ENCODE results near the gene MSANTD2. TPM values are rescaled to one million over a fixed set of nuclear protein-coding genes. Genes with fewer than 3 reads are reported as not detected.

The MSANTD2 gene
- total RNA-seq, 1 donor from 2014 or later = 22.8 TPM

DNA sequence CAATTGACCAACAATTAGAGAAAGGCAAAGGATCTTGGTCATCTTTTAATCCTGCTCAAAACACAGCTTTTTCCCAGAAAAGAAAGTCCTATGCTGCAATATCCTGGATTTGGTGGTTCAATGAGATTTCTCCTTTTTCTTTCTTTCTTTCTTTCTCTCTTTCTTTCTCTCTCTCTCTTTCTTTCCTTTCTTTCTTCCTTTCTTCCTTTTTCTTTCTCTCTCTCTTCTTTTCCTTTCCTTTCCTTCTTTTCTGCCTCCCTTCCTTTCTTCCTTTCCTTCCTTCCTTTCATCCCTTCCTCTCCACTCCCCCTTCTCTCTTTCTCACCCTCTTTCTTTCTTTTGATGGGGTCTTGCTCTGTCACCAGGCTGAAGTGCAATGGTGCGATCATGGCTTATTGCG, 31.7 kb upstream of the MSANTD2 start:
- Mint-ChIP-seq H3K9me3 (ENCODE audit: unreplicated experiment) (peaks cover 1% of the 10 kb centered on the region), H3K4me1 (ENCODE audit: low read depth, unreplicated experiment) (no peaks in the 10 kb centered on the region), H3K4me3 (ENCODE audit: unreplicated experiment) (no peak overlapping the region), H3K27me3 (ENCODE audit: unreplicated experiment) (no peaks in the 10 kb centered on the region), H3K36me3 (ENCODE audit: unreplicated experiment) (no peaks in the 10 kb centered on the region), H3K27ac (ENCODE audit: unreplicated experiment) (no peak overlapping the region)
- DNase-seq = no peak
- TF ChIP-seq, protein P1, sequence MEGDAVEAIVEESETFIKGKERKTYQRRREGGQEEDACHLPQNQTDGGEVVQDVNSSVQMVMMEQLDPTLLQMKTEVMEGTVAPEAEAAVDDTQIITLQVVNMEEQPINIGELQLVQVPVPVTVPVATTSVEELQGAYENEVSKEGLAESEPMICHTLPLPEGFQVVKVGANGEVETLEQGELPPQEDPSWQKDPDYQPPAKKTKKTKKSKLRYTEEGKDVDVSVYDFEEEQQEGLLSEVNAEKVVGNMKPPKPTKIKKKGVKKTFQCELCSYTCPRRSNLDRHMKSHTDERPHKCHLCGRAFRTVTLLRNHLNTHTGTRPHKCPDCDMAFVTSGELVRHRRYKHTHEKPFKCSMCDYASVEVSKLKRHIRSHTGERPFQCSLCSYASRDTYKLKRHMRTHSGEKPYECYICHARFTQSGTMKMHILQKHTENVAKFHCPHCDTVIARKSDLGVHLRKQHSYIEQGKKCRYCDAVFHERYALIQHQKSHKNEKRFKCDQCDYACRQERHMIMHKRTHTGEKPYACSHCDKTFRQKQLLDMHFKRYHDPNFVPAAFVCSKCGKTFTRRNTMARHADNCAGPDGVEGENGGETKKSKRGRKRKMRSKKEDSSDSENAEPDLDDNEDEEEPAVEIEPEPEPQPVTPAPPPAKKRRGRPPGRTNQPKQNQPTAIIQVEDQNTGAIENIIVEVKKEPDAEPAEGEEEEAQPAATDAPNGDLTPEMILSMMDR (IDR thresholded peaks at IDR 0.05; ENCODE audit: partially characterized antibody, unreplicated experiment) = no peak

DNA sequence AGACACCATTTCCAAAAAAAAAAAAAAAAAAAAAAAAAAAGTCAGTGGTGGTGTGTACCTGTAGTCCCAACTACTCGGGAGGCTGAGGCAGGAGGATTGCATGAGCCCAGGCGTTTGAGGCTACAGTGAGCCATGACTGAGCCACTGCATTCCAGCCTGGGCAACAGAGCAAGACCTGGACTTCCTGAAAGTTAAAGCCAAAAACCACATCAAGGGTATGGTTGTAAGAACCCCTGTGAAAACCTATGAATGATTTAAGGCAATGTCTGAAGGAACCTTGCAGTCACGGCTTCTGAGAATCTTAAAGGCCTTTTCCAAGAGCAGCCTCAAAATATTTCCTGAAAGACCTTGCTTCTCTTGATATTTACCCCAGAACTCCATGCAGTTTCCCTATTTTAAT, 30.5 kb upstream of the MSANTD2 start:
- Mint-ChIP-seq H3K27ac (ENCODE audit: unreplicated experiment) (no peak overlapping the region), H3K9me3 (ENCODE audit: unreplicated experiment) (peaks cover 1% of the 10 kb centered on the region), H3K4me3 (ENCODE audit: unreplicated experiment) (no peak overlapping the region), H3K36me3 (ENCODE audit: unreplicated experiment) (no peaks in the 10 kb centered on the region), H3K27me3 (ENCODE audit: unreplicated experiment) (no peaks in the 10 kb centered on the region), H3K4me1 (ENCODE audit: low read depth, unreplicated experiment) (no peaks in the 10 kb centered on the region)
- TF ChIP-seq, protein P1 (IDR thresholded peaks at IDR 0.05; ENCODE audit: partially characterized antibody, unreplicated experiment) = no peak
- no peak for DNase-seq

DNA sequence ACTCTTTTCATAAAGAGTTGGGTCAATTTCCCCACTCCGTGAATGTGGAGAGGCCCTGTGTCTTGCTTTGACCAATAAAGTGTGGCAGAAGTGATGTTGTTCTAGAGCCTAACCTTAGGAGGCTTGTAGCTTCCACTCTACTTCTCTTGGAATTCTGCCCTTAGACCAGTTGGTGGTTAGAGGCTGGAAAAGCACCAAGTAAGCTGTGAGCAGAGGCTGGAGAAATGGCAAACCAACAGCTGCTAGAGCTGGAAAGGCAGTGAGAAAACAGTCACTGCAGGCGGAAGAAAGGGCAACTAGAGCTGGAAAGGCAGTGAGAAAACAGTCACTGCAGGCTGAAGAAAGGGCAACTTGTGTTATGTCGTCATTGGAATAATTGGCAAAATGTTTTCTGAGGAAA, 29.8 kb upstream of the MSANTD2 start:
- DNase-seq = no peak
- H3K4me1 Mint-ChIP-seq (ENCODE audit: low read depth, unreplicated experiment) = no peaks in the 10 kb centered on the region
- H3K36me3 Mint-ChIP-seq (ENCODE audit: unreplicated experiment) = no peaks in the 10 kb centered on the region
- no peak overlapping the region for H3K27ac Mint-ChIP-seq (ENCODE audit: unreplicated experiment)
- peaks cover 1% of the 10 kb centered on the region for H3K9me3 Mint-ChIP-seq (ENCODE audit: unreplicated experiment)
- no peak overlapping the region for H3K4me3 Mint-ChIP-seq (ENCODE audit: unreplicated experiment)
- TF ChIP-seq, protein P1 (IDR thresholded peaks at IDR 0.05; ENCODE audit: partially characterized antibody, unreplicated experiment) = no peak
- no peaks in the 10 kb centered on the region for H3K27me3 Mint-ChIP-seq (ENCODE audit: unreplicated experiment)

DNA sequence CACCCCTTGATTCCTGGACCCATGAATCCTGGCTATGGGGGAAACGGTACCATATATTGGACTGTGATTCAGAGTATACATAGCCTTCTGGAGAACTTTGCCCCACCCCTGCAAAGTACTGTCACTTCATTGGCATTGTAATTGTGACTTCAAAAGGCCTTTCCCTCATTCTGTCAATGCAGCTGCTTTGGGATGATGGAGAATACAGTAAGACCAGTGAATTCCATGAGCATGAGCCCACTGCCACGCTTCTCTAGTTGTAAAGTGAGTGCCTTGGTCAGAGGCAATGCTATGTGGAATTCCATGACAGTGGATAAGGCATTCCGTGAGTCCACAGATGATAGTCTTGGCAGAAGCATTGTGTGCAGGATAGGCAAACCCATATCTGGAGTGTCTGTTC, 25.7 kb upstream of the MSANTD2 start:
- TF ChIP-seq, protein P1 (IDR thresholded peaks at IDR 0.05; ENCODE audit: partially characterized antibody, unreplicated experiment) = no peak
- H3K4me3 Mint-ChIP-seq (ENCODE audit: unreplicated experiment) = no peak overlapping the region
- peaks cover 2% of the 10 kb centered on the region for H3K9me3 Mint-ChIP-seq (ENCODE audit: unreplicated experiment)
- no peaks in the 10 kb centered on the region for H3K36me3 Mint-ChIP-seq (ENCODE audit: unreplicated experiment)
- no peak overlapping the region for H3K27ac Mint-ChIP-seq (ENCODE audit: unreplicated experiment)
- H3K4me1 Mint-ChIP-seq (ENCODE audit: low read depth, unreplicated experiment) = no peaks in the 10 kb centered on the region
- no peaks in the 10 kb centered on the region for H3K27me3 Mint-ChIP-seq (ENCODE audit: unreplicated experiment)
- no peak for DNase-seq

DNA sequence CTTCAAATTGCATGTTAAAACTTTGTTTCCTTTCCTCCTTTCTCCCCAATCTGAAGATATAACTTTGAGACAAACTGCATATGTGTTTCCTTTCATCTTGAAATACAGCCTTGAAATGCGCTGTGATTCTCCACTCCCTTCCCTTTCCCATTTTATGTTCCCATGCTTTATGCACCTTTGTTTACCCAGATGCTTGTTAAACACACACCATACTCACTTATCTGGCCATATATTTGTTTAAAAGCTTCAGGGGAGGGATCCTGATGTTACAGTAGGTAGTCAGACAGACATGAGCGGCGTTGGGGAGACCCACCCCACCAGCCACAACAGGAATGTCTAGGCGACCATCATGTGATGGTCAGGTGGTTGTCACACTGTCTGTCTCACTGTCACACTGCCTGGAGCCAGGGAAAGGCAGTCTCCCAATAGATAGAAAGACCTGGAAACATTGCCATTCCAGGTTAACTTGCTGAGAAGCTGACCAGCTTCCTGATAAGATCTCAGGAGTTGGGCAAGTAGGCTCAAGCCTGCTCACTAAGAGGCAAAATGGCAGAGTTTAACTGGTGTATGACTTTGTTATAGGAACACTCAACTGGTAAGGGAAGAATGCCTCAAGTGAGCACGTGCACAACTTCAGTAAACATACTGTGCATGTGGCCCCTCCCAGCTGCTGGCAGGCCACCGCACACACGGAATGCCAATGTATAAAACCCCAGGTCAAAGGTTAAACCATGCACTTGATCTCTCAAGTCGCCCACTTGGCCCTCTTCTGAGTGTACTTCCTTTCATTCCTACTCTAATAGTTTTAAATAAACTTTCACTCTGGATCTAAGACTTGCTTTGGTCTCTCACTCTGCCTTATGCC, 23.5 kb upstream of the MSANTD2 start:
- DNase-seq = no peak
- H3K27me3 Mint-ChIP-seq (ENCODE audit: unreplicated experiment) = no peaks in the 10 kb centered on the region
- peaks cover 2% of the 10 kb centered on the region for H3K9me3 Mint-ChIP-seq (ENCODE audit: unreplicated experiment)
- TF ChIP-seq, protein P1 (IDR thresholded peaks at IDR 0.05; ENCODE audit: partially characterized antibody, unreplicated experiment) = no peak
- H3K4me1 Mint-ChIP-seq (ENCODE audit: low read depth, unreplicated experiment) = no peaks in the 10 kb centered on the region
- H3K4me3 Mint-ChIP-seq (ENCODE audit: unreplicated experiment) = no peak overlapping the region
- H3K27ac Mint-ChIP-seq (ENCODE audit: unreplicated experiment) = no peak overlapping the region
- no peaks in the 10 kb centered on the region for H3K36me3 Mint-ChIP-seq (ENCODE audit: unreplicated experiment)

All from glutamatergic neuron (in vitro differentiated cells).